ENCODE data around the gene SERPINH1. TPM values are rescaled to one million over a fixed set of nuclear protein-coding genes. Genes with fewer than 3 reads are reported as not detected.

Gene SERPINH1
- total and polyA plus RNA-seq, 2 donors (not counting 1 experiment from before 2014, with no cell fraction given): 3.0 to 5.7 TPM

DNA sequence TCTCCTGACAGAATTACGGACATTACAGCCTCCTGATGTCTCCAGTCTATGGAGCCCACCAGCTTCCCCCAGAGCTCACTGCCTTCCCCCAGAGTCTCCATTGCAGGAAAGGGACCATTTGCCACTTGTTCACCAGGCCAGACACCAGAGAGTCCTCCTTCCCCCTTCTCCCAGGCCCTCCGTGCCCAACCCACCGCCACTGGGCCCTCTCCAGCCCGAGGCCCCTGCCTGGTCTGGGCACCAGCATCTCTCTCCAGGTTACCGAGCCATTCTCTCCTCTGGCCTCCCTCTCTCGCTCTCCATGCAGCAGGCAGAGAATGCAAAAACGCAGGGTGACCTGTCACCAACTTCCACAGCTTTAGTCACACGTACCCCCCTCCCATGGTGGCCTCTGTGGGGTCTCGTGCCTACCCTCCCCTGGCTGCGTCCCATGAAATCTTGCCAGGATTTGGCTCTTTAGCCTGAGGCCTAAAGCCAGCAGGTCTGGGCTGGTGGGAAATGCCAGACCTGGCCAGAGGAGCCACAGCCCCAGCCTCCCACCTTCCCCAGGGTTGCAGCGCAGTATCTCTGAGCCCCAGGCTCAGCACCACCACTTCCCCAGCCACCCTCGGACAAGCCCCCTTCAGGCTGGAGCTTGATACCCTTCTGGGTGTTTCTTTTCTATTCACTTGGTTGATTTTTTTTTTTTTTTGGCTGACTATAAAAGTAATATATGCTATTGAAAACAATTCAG, 6.8 kb upstream of the SERPINH1 start:
- H3K27me3 Mint-ChIP-seq: peaks cover 8% of the 10 kb centered on the region
- DNase-seq: no peak
- intact Hi-C loops (cut with micrococcal nuclease): no loop called here
- Histone ChIP-seq H3K36me3 (replicated peaks in 1 of 2; ENCODE audit: control extremely low read depth in 1 of 2, control insufficient read depth in 1 of 2, extremely low read depth in 1 of 2, insufficient read depth in 2 of 2, low read length in 1 of 2) (no peaks in the 10 kb centered on the region), H2AFZ (ENCODE audit: insufficient read depth, low read depth, low read length, poor library complexity, severe bottlenecking) (no peak overlapping the region), H3K4me1 (ENCODE audit: control insufficient read depth in 2 of 2, insufficient read depth in 2 of 2, low read length in 2 of 2) (no peaks in the 10 kb centered on the region), H3K79me2 (ENCODE audit: control insufficient read depth, insufficient read depth, low read length) (no peaks in the 10 kb centered on the region), H3K27ac (ENCODE audit: low read length in 2 of 2) (no peak overlapping the region), H3K9ac (ENCODE audit: low read length) (no peak overlapping the region), H4K20me1 (ENCODE audit: control insufficient read depth, insufficient read depth, low read length, poor library complexity, severe bottlenecking) (no peaks in the 10 kb centered on the region), H3K4me2 (replicated peaks; ENCODE audit: low read depth, low read length, poor library complexity, severe bottlenecking) (no peak overlapping the region), H3K27me3 (replicated peaks in 1 of 4; ENCODE audit: control extremely low read depth in 1 of 4, control insufficient read depth in 3 of 4, insufficient read depth in 4 of 4, low read length in 3 of 4) (no peaks in the 10 kb centered on the region), H3K4me3 (ENCODE audit: control extremely low read depth in 1 of 5, extremely low read depth in 1 of 5, insufficient read depth in 1 of 5, low read depth in 2 of 5, low read length in 4 of 5) (no peak overlapping the region), H3K9me3 (ENCODE audit: control extremely low read depth in 1 of 3, control insufficient read depth in 2 of 3, insufficient read depth in 1 of 3, low read length in 2 of 3) (no peaks in the 10 kb centered on the region)
- no peak overlapping the region for H3K27ac Mint-ChIP-seq
- 85% methylated on average over 10 of the region's 12 CpGs for WGBS (ENCODE audit: insufficient coverage)
- no peak for ATAC-seq (ENCODE audit: low read depth)
- CTCF ChIA-PET: interaction anchor here (1.0 to 2.7 kb wide), 2 partner anchors 23 to 151 kb away, joined by 3 to 7 read pairs; no protein-coding TSS in a partner anchor
- TF ChIP-seq, protein P1, sequence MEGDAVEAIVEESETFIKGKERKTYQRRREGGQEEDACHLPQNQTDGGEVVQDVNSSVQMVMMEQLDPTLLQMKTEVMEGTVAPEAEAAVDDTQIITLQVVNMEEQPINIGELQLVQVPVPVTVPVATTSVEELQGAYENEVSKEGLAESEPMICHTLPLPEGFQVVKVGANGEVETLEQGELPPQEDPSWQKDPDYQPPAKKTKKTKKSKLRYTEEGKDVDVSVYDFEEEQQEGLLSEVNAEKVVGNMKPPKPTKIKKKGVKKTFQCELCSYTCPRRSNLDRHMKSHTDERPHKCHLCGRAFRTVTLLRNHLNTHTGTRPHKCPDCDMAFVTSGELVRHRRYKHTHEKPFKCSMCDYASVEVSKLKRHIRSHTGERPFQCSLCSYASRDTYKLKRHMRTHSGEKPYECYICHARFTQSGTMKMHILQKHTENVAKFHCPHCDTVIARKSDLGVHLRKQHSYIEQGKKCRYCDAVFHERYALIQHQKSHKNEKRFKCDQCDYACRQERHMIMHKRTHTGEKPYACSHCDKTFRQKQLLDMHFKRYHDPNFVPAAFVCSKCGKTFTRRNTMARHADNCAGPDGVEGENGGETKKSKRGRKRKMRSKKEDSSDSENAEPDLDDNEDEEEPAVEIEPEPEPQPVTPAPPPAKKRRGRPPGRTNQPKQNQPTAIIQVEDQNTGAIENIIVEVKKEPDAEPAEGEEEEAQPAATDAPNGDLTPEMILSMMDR (IDR thresholded peaks at IDR 0.05): no peak
- no peak for TF ChIP-seq EZH2 (IDR thresholded peaks at IDR 0.05; ENCODE audit: borderline replicate concordance, insufficient read depth, low read depth, low read length, poor library complexity, severe bottlenecking)
- H3K4me1 Mint-ChIP-seq: no peaks in the 10 kb centered on the region
- no peak overlapping the region for H3K4me3 Mint-ChIP-seq
- H3K9me3 Mint-ChIP-seq (ENCODE audit: insufficient read depth): no peaks in the 10 kb centered on the region
- POLR2A ChIA-PET: no interaction called here

DNA sequence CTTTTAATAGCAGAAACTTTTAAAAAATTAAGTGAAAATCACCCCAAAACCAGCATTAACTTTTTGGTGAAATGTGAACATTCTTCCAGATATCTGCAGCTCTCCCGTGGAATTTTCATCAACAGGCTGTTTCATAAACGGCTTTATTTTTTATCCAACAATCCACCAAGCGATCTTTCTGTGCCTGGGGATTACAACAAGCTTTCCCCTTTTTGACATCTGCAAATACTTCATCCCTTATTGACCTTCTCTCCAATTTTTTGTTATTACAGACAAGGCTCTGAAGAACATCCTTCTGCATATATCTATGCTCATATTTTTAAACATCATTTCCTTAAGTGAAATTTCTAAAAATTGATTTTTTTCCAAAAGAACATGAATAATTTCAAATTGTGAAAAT, 5.8 kb upstream of the SERPINH1 start:
- POLR2A ChIA-PET: no interaction called here
- H3K4me1 Mint-ChIP-seq: peaks cover 3% of the 10 kb centered on the region

More for the DNA sequence above, 5.8 kb upstream of the SERPINH1 start:
- Histone ChIP-seq H3K9ac (ENCODE audit: low read length) (no peak overlapping the region), H3K27me3 (replicated peaks in 1 of 4; ENCODE audit: control extremely low read depth in 1 of 4, control insufficient read depth in 3 of 4, insufficient read depth in 4 of 4, low read length in 3 of 4) (peaks cover 0 to 7% (median 3%) of the 10 kb centered on the region in 4 experiments), H3K36me3 (replicated peaks in 1 of 2; ENCODE audit: control extremely low read depth in 1 of 2, control insufficient read depth in 1 of 2, extremely low read depth in 1 of 2, insufficient read depth in 2 of 2, low read length in 1 of 2) (no peaks in the 10 kb centered on the region), H3K79me2 (ENCODE audit: control insufficient read depth, insufficient read depth, low read length) (no peaks in the 10 kb centered on the region), H2AFZ (ENCODE audit: insufficient read depth, low read depth, low read length, poor library complexity, severe bottlenecking) (no peak overlapping the region), H3K9me3 (ENCODE audit: control extremely low read depth in 1 of 3, control insufficient read depth in 2 of 3, insufficient read depth in 1 of 3, low read length in 2 of 3) (no peaks in the 10 kb centered on the region), H3K4me2 (replicated peaks; ENCODE audit: low read depth, low read length, poor library complexity, severe bottlenecking) (no peak overlapping the region), H3K4me3 (ENCODE audit: control extremely low read depth in 1 of 5, extremely low read depth in 1 of 5, insufficient read depth in 1 of 5, low read depth in 2 of 5, low read length in 4 of 5) (no peak overlapping the region), H3K27ac (ENCODE audit: low read length in 2 of 2) (no peak overlapping the region), H3K4me1 (ENCODE audit: control insufficient read depth in 2 of 2, insufficient read depth in 2 of 2, low read length in 2 of 2) (peaks cover under 1 to 3% of the 10 kb centered on the region in 2 donors), H4K20me1 (ENCODE audit: control insufficient read depth, insufficient read depth, low read length, poor library complexity, severe bottlenecking) (no peaks in the 10 kb centered on the region)
- WGBS (ENCODE audit: insufficient coverage): 83% methylated on average over 2 of the region's 3 CpGs
- ATAC-seq (ENCODE audit: low read depth): no peak
- DNase-seq: no peak
- Mint-ChIP-seq H3K27ac (no peak overlapping the region), H3K4me3 (no peak overlapping the region), H3K27me3 (peaks cover 14% of the 10 kb centered on the region), H3K9me3 (ENCODE audit: insufficient read depth) (no peaks in the 10 kb centered on the region)
- intact Hi-C loops (cut with micrococcal nuclease): no loop called here
- CTCF ChIA-PET: interaction anchor here (2.7 kb wide), 1 partner anchor 150 kb away, joined by 7 read pairs; no protein-coding TSS in a partner anchor
- TF ChIP-seq, protein P1 (IDR thresholded peaks at IDR 0.05): no peak
- TF ChIP-seq EZH2 (IDR thresholded peaks at IDR 0.05; ENCODE audit: borderline replicate concordance, insufficient read depth, low read depth, low read length, poor library complexity, severe bottlenecking): no peak
